WTC11 (cell line): ENCODE measurements around the gene RBM26.

ENCODE experiments used
- JUN ChIP-seq: sonication (generic); formaldehyde crosslinking; IDR thresholded peaks from 2 replicates; pipeline ENCODE4 v1.8.0; 2023; ENCODE audit warnings: mild to moderate bottlenecking, missing genetic modification reagents
- SP1 ChIP-seq: sonication (generic); formaldehyde crosslinking; conservative IDR thresholded peaks from 2 replicates; pipeline ENCODE4 v1.8.1; 2022; ENCODE audit warnings: missing genetic modification reagents
- ZNF121 ChIP-seq: sonication (generic); formaldehyde crosslinking; IDR thresholded peaks from 2 replicates; pipeline ENCODE4 v1.8.0; 2023; ENCODE audit warnings: missing genetic modification reagents
- ZNF232 ChIP-seq: sonication (generic); formaldehyde crosslinking; IDR thresholded peaks from 2 replicates; pipeline ENCODE4 v1.8.0; 2022; ENCODE audit warnings: mild to moderate bottlenecking, missing genetic modification reagents
- TF ChIP-seq, protein P1 (sequence below): fragments of 200-600 bp; IDR thresholded peaks from 2 replicates; pipeline ENCODE4 v1.8.0; 2022; ENCODE audit warnings: antibody characterized with exemption

DNA sequence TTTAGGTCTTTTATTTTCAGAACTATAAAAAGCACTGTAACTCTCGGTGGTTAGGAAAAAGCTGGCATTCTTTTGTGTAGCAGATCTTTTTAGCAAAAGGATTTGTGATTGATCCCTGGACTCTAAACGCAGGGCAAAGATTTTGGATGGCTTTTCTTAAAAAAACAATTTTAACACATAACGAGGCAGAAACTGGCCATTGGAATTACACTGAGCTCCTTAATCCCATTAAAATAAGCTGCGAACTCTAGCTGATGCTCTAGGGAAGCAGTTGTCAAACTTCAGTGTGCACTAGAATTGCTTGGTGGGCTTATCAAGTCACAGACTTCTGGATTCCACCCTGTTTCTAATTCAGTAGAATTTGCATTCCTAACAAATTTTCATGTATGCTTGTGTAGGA is 41.1 kb upstream of the RBM26 start:
- TF ChIP-seq JUN (CRISPR knock-in tag) (no peak), ZNF232 (no peak), ZNF121 (CRISPR knock-in tag) (no peak), SP1 (CRISPR knock-in tag) (no peak)
- TF ChIP-seq, protein P1, sequence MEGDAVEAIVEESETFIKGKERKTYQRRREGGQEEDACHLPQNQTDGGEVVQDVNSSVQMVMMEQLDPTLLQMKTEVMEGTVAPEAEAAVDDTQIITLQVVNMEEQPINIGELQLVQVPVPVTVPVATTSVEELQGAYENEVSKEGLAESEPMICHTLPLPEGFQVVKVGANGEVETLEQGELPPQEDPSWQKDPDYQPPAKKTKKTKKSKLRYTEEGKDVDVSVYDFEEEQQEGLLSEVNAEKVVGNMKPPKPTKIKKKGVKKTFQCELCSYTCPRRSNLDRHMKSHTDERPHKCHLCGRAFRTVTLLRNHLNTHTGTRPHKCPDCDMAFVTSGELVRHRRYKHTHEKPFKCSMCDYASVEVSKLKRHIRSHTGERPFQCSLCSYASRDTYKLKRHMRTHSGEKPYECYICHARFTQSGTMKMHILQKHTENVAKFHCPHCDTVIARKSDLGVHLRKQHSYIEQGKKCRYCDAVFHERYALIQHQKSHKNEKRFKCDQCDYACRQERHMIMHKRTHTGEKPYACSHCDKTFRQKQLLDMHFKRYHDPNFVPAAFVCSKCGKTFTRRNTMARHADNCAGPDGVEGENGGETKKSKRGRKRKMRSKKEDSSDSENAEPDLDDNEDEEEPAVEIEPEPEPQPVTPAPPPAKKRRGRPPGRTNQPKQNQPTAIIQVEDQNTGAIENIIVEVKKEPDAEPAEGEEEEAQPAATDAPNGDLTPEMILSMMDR: no peak
